8988T (cell line): ENCODE measurements around the gene CBX2.

Source experiments
- DNase-seq: peaks from one replicate; pipeline ENCODE4 v3.0.0; 2011

The CBX2 gene

DNA sequence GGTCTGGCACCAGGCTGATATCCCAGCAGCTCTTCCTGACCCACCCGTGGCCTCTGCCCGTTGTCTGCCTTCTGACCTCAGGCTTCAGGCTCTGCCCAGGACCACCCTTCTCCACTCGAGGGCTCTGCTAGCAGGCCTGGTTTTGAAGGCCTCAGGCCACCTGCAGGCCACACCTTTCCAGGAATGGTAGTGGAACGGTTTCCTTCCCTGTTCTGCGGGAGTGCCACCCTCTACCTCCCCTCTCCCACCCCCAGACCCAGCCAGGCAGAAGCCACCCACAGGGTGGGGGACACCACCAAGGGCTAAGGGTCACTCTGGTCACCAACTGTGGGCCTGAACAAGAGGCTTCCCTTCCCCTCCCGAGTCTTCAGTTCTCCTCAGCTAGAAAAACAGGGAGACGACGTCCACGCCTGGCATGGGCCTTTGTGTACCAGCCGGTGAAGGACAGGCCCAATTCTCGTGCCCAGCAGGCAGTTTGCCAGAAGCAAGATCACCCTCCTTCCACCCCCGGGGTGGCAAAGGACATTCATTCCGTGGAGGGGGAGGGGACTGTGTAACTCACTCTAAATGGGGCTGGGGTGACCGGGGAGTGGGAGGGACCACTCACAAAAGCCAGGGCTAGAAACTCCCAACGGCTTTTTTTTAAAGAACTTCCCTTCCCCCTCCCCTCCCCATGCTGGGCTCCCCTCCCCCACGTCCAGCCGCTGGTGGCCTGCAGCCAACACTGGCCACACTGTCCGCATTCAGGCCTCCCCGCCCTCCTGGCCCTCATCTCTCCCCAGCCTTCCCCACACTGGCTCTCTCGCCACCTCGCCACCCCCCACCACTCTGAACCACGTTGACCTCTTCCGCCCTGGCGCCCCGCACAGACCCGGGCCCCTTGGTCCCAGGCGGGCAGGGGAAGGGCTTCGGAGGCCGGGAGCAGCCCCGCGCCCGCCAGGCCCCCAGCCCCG lies 53.6 kb downstream of the CBX2 start:
- DNase-seq, result no peak

DNA sequence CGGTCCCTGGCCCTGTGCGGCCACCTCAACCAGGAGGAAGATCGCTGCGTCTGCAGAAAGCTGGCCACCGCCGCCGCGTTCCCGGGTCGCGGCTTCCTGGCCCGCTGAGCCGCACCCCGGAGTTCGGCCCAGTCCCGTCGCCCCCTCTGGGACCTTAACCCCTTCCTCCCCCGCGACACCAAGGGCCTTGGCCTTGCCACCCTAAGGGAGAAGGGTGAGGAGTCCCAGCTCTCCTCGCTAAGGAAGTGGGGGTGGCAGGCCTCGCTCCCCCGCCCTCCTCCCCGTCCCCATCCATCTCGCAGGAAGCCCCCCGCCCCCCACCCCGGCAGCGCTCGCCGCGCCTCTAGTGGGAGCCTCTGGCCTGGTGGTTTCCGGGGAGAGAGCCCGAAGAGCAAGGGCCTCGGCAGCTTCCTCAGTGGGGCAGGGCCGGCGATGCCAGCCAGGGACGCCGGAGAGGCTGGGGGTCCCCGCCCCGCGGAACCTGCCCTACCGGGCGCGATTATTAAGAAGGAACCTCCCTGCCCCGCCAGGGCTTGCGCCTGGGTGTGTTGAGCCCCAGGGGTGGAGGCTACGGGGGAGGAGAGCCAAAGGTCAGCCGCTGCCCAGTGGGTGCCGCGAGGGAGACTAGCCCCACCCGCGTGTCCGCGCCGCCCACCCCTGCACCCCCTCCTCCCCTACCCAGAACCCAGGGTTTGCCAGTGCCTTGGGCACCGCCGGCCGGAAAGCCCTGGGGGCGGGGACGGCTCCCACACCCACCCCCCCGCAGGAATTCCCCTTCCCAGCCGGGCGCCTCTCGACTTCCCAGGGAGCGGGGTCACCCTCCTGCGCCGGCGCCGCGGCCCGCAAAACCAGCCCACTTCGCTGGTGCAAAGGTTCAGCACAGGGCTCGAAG lies 54.5 kb downstream of the CBX2 start:
- DNase-seq, result no peak

GRCh38 chr17:79833110-79833450 lies 55.1 kb downstream of the CBX2 start:
- no peak for DNase-seq

DNA sequence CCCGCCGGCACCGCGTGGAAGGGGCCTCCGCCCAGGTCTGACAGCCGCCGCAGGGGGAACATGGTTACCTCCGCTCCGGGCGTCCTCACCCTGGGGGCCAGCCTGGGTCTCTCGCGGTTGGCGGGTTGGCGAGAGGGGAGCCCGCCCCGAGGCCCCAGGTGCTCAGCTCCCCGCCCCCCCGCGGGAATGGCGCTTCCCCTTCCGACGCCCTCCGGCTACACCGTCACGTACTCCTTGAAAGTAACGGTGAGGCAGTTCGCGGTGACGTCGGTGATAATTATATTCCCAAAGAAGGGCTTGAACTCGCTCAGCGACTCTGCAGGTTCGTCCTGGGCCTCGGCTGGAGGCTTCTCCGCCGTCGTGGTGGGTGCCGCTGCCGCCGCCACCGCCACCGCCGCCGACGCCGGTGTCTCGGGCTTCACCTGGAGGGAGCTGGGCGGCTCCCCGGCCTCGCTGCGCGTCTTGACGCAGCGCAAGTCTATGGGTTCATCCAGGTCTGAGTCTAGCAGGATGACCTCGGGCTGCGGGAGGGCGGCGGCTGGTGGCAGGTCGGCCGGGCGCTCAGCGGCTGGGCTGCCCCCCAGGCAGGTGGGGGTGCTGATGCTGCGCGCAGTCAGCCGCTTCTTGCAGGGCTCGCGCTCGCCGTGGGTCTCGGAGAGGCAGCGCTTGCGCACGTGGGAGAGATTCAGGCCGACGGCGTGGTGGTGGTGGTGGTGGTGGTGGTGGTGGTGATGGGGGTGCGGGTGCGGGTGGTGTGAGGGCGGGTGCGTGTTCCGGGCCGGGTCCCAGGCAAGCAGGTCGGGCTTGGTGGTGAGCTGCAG lies 56.0 kb downstream of the CBX2 start:
- DNase-seq, result no peak

DNA sequence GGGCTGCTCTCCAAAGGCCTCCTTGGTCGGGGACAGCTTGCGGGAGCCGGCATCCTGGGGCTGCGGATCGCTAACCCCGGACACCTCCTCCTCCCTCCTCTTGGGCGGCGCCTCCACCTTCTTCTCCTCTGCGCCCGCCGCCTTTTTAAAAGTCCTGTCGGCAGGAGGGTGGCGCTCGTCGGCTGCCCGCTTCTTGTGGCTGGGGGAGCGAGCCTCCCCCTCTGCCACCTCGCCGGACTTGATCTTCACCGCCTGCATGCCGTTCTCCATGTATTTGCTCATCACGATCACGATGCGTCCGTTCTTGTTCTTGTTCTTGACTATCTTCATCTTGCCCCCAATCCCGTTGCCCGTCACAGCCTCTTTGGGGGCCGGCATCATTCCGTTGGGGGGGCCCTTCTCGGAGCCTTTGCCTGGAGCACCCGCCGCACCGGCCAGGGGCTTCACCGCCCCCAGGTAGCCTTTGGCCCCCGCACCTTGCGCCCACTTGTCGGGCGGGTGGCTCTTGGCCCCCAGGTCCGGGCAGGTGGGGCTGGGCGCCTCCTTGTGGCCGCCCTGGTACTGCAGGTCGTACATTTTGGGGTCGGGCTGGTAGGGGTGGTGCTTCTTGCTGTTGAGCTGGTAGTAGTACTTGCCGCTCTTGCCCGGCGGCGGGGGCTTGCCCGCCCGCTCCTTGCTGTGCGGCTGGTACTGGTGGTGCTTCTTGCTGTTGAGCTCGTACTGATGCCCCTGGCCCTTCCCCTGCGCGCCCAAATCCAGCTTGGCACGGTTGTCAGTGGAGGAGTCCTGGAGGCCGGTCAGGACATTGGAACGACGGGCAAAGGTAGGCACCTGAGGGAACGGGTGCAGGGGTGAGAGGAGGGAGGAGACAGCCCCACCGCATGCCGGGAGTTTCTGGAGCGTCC lies 56.9 kb downstream of the CBX2 start:
- peak; percentile 78 for DNase-seq

DNA sequence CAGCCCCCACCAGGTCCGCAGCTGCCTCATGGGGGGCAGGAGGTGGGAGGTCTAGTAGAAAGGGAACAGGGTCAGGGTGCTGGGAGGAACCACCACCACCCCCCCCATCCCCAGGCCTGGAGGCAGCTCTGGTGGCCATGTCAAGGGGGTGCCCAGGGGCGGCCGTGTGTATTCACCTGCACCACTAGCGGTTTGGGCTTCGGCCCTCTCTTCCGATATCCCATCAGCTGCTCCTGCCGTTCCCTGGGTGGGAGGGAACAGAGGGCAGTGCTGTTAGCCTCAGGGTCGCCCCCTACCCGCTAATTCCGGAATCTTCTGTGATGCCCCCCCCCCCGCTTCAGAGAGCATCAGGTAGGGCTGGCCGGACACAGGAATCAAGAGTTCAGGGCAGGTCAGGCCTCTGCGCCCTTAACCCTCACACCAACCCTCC lies 57.5 kb downstream of the CBX2 start:
- no peak for DNase-seq

- no peak for DNase-seq
These were observed 58.1 kb downstream of the CBX2 start for GRCh38 chr17:79835953-79836509.

DNA sequence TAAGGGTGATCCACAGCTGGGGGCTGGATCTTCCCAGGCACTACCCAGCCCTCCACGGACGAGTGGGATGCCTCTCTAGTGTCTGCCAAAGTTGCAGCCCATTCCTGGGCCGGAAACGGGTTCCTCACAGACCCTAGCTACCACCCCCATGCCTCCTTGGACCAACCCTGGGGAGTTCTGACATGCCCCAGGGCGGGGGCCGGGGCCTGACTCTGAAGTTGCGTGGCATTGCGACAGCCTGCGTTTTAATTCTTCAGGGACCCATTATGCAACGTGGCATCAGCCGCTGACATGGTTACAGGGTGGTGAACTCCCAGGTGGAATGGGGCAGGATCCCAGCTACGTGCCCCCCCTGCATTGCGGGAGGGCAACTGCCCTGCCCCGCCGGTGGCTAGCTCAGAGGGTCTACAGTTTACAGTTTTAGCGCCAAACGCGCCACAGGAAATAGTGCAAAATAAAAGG lies 58.6 kb downstream of the CBX2 start:
- DNase-seq, result no peak

- DNase-seq, result no peak
These were observed 59.3 kb downstream of the CBX2 start for GRCh38 chr17:79836972-79837887.
